HFFc6 (cell line): Measurements from ENCODE around the gene GCGR. TPM values are rescaled to one million over a fixed set of nuclear protein-coding genes. Genes with fewer than 3 reads are reported as not detected.

Experiments used
- DNase-seq: peaks from one replicate; pipeline ENCODE4 v3.0.0-alpha.2; 2018
- H3K27ac Mint-ChIP-seq: 2 replicates; pipeline ENCODE4 v1.8.0; 2020; ENCODE audit warnings: mild to moderate bottlenecking, mixed read lengths
- H3K27me3 Mint-ChIP-seq: 2 replicates; pipeline ENCODE4 v1.8.0; 2021; ENCODE audit warnings: mild to moderate bottlenecking, moderate library complexity, mixed read lengths; ENCODE audit not compliant: insufficient read depth
- H3K36me3 Mint-ChIP-seq: 2 replicates; pipeline ENCODE4 v1.8.0; 2021; ENCODE audit warnings: low read depth, mixed read lengths
- H3K4me1 Mint-ChIP-seq: 2 replicates; pipeline ENCODE4 v1.8.0; 2020; ENCODE audit warnings: low read depth, mixed read lengths
- H3K4me3 Mint-ChIP-seq: 2 replicates; pipeline ENCODE4 v1.8.0; 2020; ENCODE audit warnings: mild to moderate bottlenecking, moderate library complexity, mixed read lengths
- H3K9me3 Mint-ChIP-seq: 2 replicates; pipeline ENCODE4 v1.8.0; 2020; ENCODE audit warnings: mild to moderate bottlenecking, mixed read lengths
- CTCF ChIP-seq: fragments of 200-600 bp; sonication (generic); IDR thresholded peaks from 2 replicates; pipeline ENCODE4 v1.5.0; 2021; ENCODE audit warnings: antibody characterized with exemption, mild to moderate bottlenecking
- total RNA-seq, 6 experiments: library from RNA; stranded (reverse); fragmentation: NEBNext Ultra II Directional; extraction: Animal tissue kit (Norgen Biotek cat#: 25700); gene quantifications; 2 replicates in 1 of 6; 3 replicates in 5 of 6; pipeline ENCODE4 v1.2.3, GENCODE V29; 2021

GCGR gene
- total RNA-seq, 6 experiments from 2014 or later: not detected

- no peaks in the 10 kb centered on the region for H3K36me3 Mint-ChIP-seq
- H3K27ac Mint-ChIP-seq: no peak overlapping the region
- no peak for TF ChIP-seq CTCF
- no peak for DNase-seq
- H3K4me1 Mint-ChIP-seq: no peaks in the 10 kb centered on the region
- 0 out of 2 replicates have a peak, but pooled peaks cover 5% of the 10 kb centered on the region for H3K9me3 Mint-ChIP-seq
- peaks cover 25% of the 10 kb centered on the region for H3K27me3 Mint-ChIP-seq
- no peak overlapping the region for H3K4me3 Mint-ChIP-seq
These were observed 1.7 kb upstream of the GCGR start for GRCh38 chr17:81802048-81802758.

- no peak for TF ChIP-seq CTCF
- no peak overlapping the region for H3K4me3 Mint-ChIP-seq
- H3K9me3 Mint-ChIP-seq: 0 out of 2 replicates have a peak, but pooled peaks cover 5% of the 10 kb centered on the region
- no peak overlapping the region for H3K27ac Mint-ChIP-seq
- DNase-seq: no peak
- H3K36me3 Mint-ChIP-seq: no peaks in the 10 kb centered on the region
- no peaks in the 10 kb centered on the region for H3K4me1 Mint-ChIP-seq
- H3K27me3 Mint-ChIP-seq: peaks cover 29% of the 10 kb centered on the region
These were observed 900 bp upstream of the GCGR start for GRCh38 chr17:81802856-81803643.

GRCh38 chr17:81804559-81805399 is 829 bp downstream of the GCGR start:
- no peaks in the 10 kb centered on the region for H3K36me3 Mint-ChIP-seq
- no peak overlapping the region for H3K27ac Mint-ChIP-seq
- TF ChIP-seq CTCF: no peak
- no peak for DNase-seq
- peaks cover 39% of the 10 kb centered on the region for H3K27me3 Mint-ChIP-seq
- H3K4me1 Mint-ChIP-seq: no peaks in the 10 kb centered on the region
- no peak overlapping the region for H3K4me3 Mint-ChIP-seq
- H3K9me3 Mint-ChIP-seq: peaks cover 6% of the 10 kb centered on the region; the same call in 1 of the 2 replicates

GRCh38 chr17:81805707-81806460 is 1.9 kb downstream of the GCGR start:
- no peak for DNase-seq
- Mint-ChIP-seq H3K36me3 (no peaks in the 10 kb centered on the region), H3K27ac (no peak overlapping the region), H3K4me3 (no peak overlapping the region), H3K4me1 (no peaks in the 10 kb centered on the region), H3K27me3 (peaks cover 40% of the 10 kb centered on the region), H3K9me3 (peaks cover 6% of the 10 kb centered on the region; the same call in 1 of the 2 replicates)
- TF ChIP-seq CTCF: no peak
